ENCODE data around the gene TMEM97.

- no peak for TF ChIP-seq EZH2phosphoT487 (IDR thresholded peaks at IDR 0.05; ENCODE audit: insufficient read depth, low read depth)
- no peak for TF ChIP-seq EZH2 (IDR thresholded peaks at IDR 0.05; ENCODE audit: insufficient read depth, poor library complexity, severe bottlenecking)
These were observed 5.2 kb upstream of the TMEM97 start for GRCh38 chr17:28313841-28314240.

Data from GM23248 (cell line).